ENCODE measurements around the gene RFWD3. TPM values are rescaled to one million over a fixed set of nuclear protein-coding genes. Genes with fewer than 3 reads are reported as not detected.
"Not testable (repeated sequence)": the region's sequence is repeated elsewhere in the genome, so short reads cannot be mapped to it uniquely, and the experiment has no call there.

Gene RFWD3
- total RNA-seq, 1 donor from 2014 or later, result 51.8 TPM

GRCh38 chr16:74661064-74661463 lies 5.6 kb downstream of the RFWD3 start:
- no peak for TF ChIP-seq CTCF (conservative IDR thresholded peaks at IDR 0.05)
- Mint-ChIP-seq H3K27me3 (no peaks in the 10 kb centered on the region), H3K4me1 (ENCODE audit: unreplicated experiment) (peaks cover 8% of the 10 kb centered on the region), H3K27ac (no peak overlapping the region), H3K4me3 (no peak overlapping the region), H3K36me3 (peaks cover 39% of the 10 kb centered on the region), H3K9me3 (no peaks in the 10 kb centered on the region)
- no peak for DNase-seq (ENCODE audit: extremely low spot score, unreplicated experiment)

- no peak overlapping the region for H3K4me3 Mint-ChIP-seq
Observed at GRCh38 chr16:74660383-74660782, 6.3 kb downstream of the RFWD3 start.

GRCh38 chr16:74659041-74659440 lies 7.6 kb downstream of the RFWD3 start:
- Mint-ChIP-seq H3K9me3 (no peaks in the 10 kb centered on the region), H3K36me3 (peaks cover 43% of the 10 kb centered on the region), H3K4me3 (no peak overlapping the region), H3K4me1 (ENCODE audit: unreplicated experiment) (peaks cover 8% of the 10 kb centered on the region), H3K27ac (no peak overlapping the region), H3K27me3 (no peaks in the 10 kb centered on the region)
- DNase-seq (ENCODE audit: extremely low spot score, unreplicated experiment), result no peak
- no peak for TF ChIP-seq CTCF (conservative IDR thresholded peaks at IDR 0.05)

More at GRCh38 chr16:74660383-74660782, 6.3 kb downstream of the RFWD3 start:
- no peak for TF ChIP-seq CTCF (conservative IDR thresholded peaks at IDR 0.05)
- H3K27me3 Mint-ChIP-seq, result no peaks in the 10 kb centered on the region
- peaks cover 43% of the 10 kb centered on the region for H3K36me3 Mint-ChIP-seq
- H3K27ac Mint-ChIP-seq, result no peak overlapping the region
- no peak for DNase-seq (ENCODE audit: extremely low spot score, unreplicated experiment)
- peaks cover 8% of the 10 kb centered on the region for H3K4me1 Mint-ChIP-seq (ENCODE audit: unreplicated experiment)
- no peaks in the 10 kb centered on the region for H3K9me3 Mint-ChIP-seq

DNA sequence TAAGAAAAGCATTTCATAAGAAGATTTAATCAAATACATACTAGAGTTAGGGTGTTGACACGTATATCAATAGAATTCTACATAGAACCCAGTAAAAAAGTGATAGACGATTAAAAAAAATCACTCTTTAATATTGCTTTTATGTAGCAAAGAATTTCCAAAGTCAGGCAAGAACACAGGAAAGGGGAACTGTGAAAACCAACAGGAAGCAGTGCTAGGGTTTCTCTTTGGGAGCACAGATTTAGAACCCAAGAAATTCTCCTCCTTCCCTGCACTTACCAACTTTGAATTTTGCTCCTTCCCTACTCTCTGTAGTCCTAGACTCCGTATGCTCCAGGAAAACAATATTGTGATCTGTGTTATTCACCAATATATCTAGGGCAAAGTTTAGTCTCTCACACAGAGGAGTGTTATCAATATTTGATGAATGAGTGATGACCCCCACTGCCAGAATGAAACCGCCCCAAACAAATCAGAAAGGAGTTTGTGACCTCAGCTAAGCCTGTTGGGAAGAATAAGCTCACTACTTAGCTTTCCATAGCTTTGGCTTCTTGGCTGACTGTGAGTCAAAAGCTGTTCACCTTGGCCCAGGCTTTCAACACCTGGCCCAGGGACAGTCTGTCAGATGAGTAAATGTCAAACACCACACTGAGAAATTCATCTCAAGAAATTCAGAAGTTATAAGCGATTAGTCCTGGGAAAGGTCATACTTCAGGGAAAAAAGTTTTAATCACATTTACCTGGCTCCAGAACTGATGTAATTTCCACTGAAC lies 8.6 kb downstream of the RFWD3 start:
- Mint-ChIP-seq H3K27me3 (no peaks in the 10 kb centered on the region), H3K27ac (no peak overlapping the region), H3K4me3 (no peak overlapping the region), H3K36me3 (peaks cover 43% of the 10 kb centered on the region), H3K9me3 (no peaks in the 10 kb centered on the region), H3K4me1 (ENCODE audit: unreplicated experiment) (peaks cover 8% of the 10 kb centered on the region)
- TF ChIP-seq CTCF (conservative IDR thresholded peaks at IDR 0.05), result no peak
- no peak for DNase-seq (ENCODE audit: extremely low spot score, unreplicated experiment)

DNA sequence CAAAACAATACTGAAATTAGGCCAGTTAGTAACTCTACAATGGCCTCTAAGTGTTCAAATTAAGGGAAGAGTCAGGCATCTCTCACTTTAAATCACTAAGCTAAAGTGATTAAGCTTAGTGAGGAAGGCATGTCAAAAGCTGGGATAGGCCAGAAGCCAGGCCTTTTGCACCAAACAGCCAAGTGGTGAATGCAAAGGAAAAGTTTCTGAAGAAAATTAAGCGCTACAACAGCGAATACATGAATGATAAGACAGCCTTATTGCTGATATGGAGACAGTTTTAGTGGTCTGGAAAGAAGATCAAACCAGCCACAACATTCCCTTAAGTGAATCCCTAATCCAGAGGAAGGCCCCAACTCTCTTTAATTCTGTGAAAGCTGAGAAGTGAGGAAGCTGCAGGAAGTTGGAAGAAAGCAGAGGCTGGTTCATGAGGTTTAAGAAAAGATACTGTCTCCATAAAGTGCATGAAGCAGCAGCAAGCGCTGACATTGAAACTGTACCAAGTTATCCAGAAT lies 12.1 kb downstream of the RFWD3 start:
- Mint-ChIP-seq H3K27ac (no peak overlapping the region), H3K9me3 (no peaks in the 10 kb centered on the region), H3K4me1 (ENCODE audit: unreplicated experiment) (peaks cover 5% of the 10 kb centered on the region), H3K4me3 (no peak overlapping the region), H3K36me3 (peaks cover 22% of the 10 kb centered on the region), H3K27me3 (no peaks in the 10 kb centered on the region)
- DNase-seq (ENCODE audit: extremely low spot score, unreplicated experiment), result no peak
- TF ChIP-seq CTCF (conservative IDR thresholded peaks at IDR 0.05), result no peak

GRCh38 chr16:74652883-74653282 lies 13.8 kb downstream of the RFWD3 start:
- not testable (repeated sequence) for H3K4me1 Mint-ChIP-seq (ENCODE audit: unreplicated experiment); H3K27ac Mint-ChIP-seq; DNase-seq (ENCODE audit: extremely low spot score, unreplicated experiment); H3K36me3 Mint-ChIP-seq; H3K4me3 Mint-ChIP-seq; H3K27me3 Mint-ChIP-seq; H3K9me3 Mint-ChIP-seq

Data from type B pancreatic cell (in vitro differentiated cells).